Smooth muscle cell (in vitro differentiated cells): ENCODE results near the gene LY6G5C. TPM values are rescaled to one million over a fixed set of nuclear protein-coding genes. Genes with fewer than 3 reads are reported as not detected.

Experiments used
- DNase-seq: peaks from one replicate; lab custom pipeline; 2025; ENCODE audit not compliant: unreplicated experiment; lab: John Stamatoyannopoulos, UW
- H2AFZ ChIP-seq: fragments of 200-600 bp; sonication (generic); 2 replicates; pipeline ENCODE4 v1.6.0; 2016; ENCODE audit warnings: antibody characterized with exemption, low read depth, mild to moderate bottlenecking
- H3F3A ChIP-seq: fragments of 200-600 bp; sonication (generic); 2 replicates; pipeline ENCODE4 v1.6.0; 2017; ENCODE audit warnings: antibody characterized with exemption, low read depth
- H3K27ac ChIP-seq: fragments of 200-600 bp; sonication (generic); 2 replicates; pipeline ENCODE4 v1.5.1; 2016; ENCODE audit warnings: low read depth, mild to moderate bottlenecking
- H3K27me3 ChIP-seq: fragments of 200-600 bp; sonication (generic); 2 replicates; pipeline ENCODE4 v1.6.1; 2016; ENCODE audit warnings: low read depth, mild to moderate bottlenecking
- H3K36me3 ChIP-seq: fragments of 200-600 bp; sonication (generic); 2 replicates; pipeline ENCODE4 v1.5.1; 2016; ENCODE audit warnings: low read depth
- H3K4me1 ChIP-seq: fragments of 200-600 bp; sonication (generic); 2 replicates; pipeline ENCODE4 v1.5.1; 2016; ENCODE audit warnings: low read depth
- H3K4me2 ChIP-seq: fragments of 200-600 bp; sonication (generic); 2 replicates; pipeline ENCODE4 v1.6.0; 2016; ENCODE audit warnings: mild to moderate bottlenecking
- H3K4me3 ChIP-seq: fragments of 200-600 bp; sonication (generic); 2 replicates; pipeline ENCODE4 v1.5.1; 2016; ENCODE audit warnings: mild to moderate bottlenecking
- H3K79me2 ChIP-seq: fragments of 200-600 bp; sonication (generic); 2 replicates; pipeline ENCODE4 v1.6.0; 2016; ENCODE audit warnings: low read depth, mild to moderate bottlenecking
- H3K9ac ChIP-seq: fragments of 200-600 bp; sonication (generic); 2 replicates; pipeline ENCODE4 v1.6.0; 2016; ENCODE audit warnings: low read depth
- H3K9me3 ChIP-seq: fragments of 200-600 bp; sonication (generic); replicated peaks from 2 replicates; pipeline ENCODE4 v1.5.1; 2016; ENCODE audit warnings: low read depth
- H4K20me1 ChIP-seq: fragments of 200-600 bp; sonication (generic); 2 replicates; pipeline ENCODE4 v1.6.0; 2016; ENCODE audit warnings: low read depth
- CTCF ChIP-seq: fragments of 200-600 bp; sonication (generic); IDR thresholded peaks from 2 replicates; pipeline ENCODE4 v1.5.1; 2017; ENCODE audit warnings: borderline replicate concordance, mild to moderate bottlenecking, antibody characterized with exemption; ENCODE audit not compliant: insufficient read depth, poor library complexity, severe bottlenecking
- WGBS: methylation state at CpG from one replicate; pipeline ENCODE4 v1.1.7; 2016; ENCODE audit warnings: low lambda C conversion rate; 5-methylcytosine and 5-hydroxymethylcytosine counted together
- polyA plus RNA-seq: library from polyadenylated mRNA; unstranded; fragments of >200 nt; fragmentation: Nextera tagmentation; extraction: Ambion mirVana; gene quantifications from 2 replicates; pipeline ENCODE4 v1.2.1, GENCODE V29; 2016
- total RNA-seq: library from RNA; depleted of rRNA; stranded (reverse); fragments of >200 nt; gene quantifications from 2 replicates; pipeline ENCODE4 v1.2.3, GENCODE V29; 2014

The LY6G5C gene
- total and polyA plus RNA-seq, 2 experiments from 2014 or later: 0.67 to 3.8 TPM

DNA sequence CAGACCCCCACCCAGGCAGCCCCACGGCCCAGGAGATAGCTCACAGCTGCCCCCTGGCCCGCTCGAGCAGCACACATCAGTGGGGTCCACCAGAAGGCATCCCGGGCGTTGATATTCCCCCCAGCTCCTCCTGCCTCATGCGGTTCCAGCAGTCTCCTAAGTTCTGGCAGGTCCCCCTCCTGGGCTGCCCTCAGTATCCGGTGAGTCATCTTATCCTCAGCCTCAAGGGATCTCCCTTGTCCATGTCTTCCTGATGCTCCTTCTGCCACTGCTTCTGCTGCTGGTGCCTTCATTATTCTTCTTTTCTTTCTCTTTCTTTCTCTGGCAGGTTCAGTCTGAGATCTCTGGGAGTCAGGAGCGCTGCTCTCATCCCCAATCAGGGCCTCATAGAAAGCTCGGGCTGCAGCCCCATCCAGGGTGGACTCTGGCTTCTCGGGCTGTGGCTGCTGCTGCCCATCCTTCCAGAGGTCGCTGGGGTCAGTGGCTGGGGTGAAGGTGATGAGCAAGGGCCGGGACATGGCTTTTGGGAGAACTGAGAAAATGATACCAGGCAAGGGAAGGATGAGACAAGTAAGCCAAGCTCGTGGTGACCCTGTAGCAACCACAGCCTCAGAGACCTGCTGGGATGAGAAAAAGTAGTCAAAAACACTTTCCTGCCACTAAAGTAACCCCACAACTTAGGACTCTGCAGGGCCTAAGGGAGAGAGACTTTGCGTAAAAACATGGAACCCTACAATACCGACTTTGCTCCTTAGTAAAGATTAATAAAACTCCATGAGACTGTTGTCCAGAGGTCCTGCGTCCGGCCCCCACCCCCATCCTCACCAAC lies 16.7 kb downstream of the LY6G5C start:
- no peaks in the 10 kb centered on the region for H3K36me3 ChIP-seq
- peaks cover 49% of the 10 kb centered on the region for H3K79me2 ChIP-seq
- peak overlapping the region; percentile 99 for H3K4me3 ChIP-seq
- H2AFZ ChIP-seq: no peak overlapping the region
- H3F3A ChIP-seq: peaks cover 12% of the 10 kb centered on the region
- H3K4me1 ChIP-seq: peaks cover 24% of the 10 kb centered on the region
- peaks cover 7% of the 10 kb centered on the region for H4K20me1 ChIP-seq
- no peak for TF ChIP-seq CTCF
- no peak for DNase-seq
- H3K27me3 ChIP-seq: no peaks in the 10 kb centered on the region
- H3K9me3 ChIP-seq: no peaks in the 10 kb centered on the region
- peak overlapping the region; percentile 89 for H3K27ac ChIP-seq
- WGBS: 39% methylated on average over 17 of the region's 17 CpGs
- H3K4me2 ChIP-seq: peak overlapping the region; percentile 93
- peak overlapping the region; percentile 84 for H3K9ac ChIP-seq

DNA sequence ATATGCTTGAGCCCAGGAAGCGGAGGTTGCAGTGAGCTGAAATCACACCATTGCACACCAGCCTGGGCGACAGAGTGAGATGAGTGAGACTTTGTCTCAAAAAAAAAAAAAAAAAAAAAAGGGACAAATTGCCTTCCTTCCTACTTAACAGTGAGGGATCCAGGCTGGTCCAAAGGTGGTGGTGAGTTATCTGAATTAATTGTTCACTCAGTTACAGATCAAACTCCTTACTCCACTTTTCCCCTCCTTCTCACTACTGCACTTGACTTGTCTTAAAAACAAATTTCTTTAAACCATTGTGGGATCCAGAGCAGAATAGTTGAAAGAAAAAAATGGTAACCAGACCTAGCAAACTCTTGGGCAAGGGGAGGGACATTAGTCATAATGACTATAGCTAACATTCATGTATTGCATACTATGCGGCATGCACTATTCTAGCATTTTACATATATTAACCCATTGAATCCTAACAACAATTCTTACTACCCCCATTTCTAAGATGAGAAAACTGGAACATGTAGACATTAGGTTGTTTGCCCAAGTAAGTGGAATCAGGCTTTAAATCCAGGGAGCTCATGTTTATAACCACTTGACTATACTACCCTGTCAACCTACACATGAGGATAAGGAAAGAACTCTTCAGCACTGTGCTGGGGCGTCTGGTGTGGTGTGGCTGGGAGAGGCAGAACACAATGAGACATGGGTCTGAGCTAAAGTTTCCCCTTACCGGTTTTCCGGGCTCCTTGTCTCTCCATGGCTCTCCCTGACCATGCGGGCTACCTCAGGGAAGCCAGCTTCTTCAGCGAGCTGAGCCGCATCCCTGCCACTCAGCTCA lies 17.5 kb downstream of the LY6G5C start:
- H3K79me2 ChIP-seq: peaks cover 57% of the 10 kb centered on the region
- no peak overlapping the region for H3K9ac ChIP-seq
- H3F3A ChIP-seq: peaks cover 12% of the 10 kb centered on the region
- no peaks in the 10 kb centered on the region for H3K27me3 ChIP-seq
- WGBS: 86% methylated on average over 7 of the region's 9 CpGs
- H3K4me1 ChIP-seq: peaks cover 32% of the 10 kb centered on the region
- H3K27ac ChIP-seq: peak overlapping the region; percentile 89
- peaks cover 11% of the 10 kb centered on the region for H4K20me1 ChIP-seq
- H2AFZ ChIP-seq: no peak overlapping the region
- no peaks in the 10 kb centered on the region for H3K36me3 ChIP-seq
- H3K9me3 ChIP-seq: no peaks in the 10 kb centered on the region
- H3K4me3 ChIP-seq: peak overlapping the region; percentile 99
- H3K4me2 ChIP-seq: peak overlapping the region; percentile 93
- DNase-seq: no peak
- TF ChIP-seq CTCF: no peak

- H3K4me2 ChIP-seq: no peak overlapping the region
- H3K36me3 ChIP-seq: no peaks in the 10 kb centered on the region
- 98% methylated on average over 12 of the region's 12 CpGs for WGBS
These were observed 18.6 kb downstream of the LY6G5C start for GRCh38 chr6:31662124-31662723.

More at GRCh38 chr6:31662124-31662723, 18.6 kb downstream of the LY6G5C start:
- Histone ChIP-seq H3F3A (peaks cover 12% of the 10 kb centered on the region), H3K4me3 (no peak overlapping the region), H3K9me3 (no peaks in the 10 kb centered on the region), H2AFZ (no peak overlapping the region), H3K9ac (no peak overlapping the region), H3K79me2 (peaks cover 57% of the 10 kb centered on the region), H4K20me1 (peaks cover 15% of the 10 kb centered on the region), H3K27ac (peak overlapping the region; percentile 25), H3K27me3 (no peaks in the 10 kb centered on the region), H3K4me1 (peaks cover 33% of the 10 kb centered on the region)
- TF ChIP-seq CTCF: no peak
- no peak for DNase-seq
